ENCODE measurements around the gene SCEL.

Gene SCEL

DNA sequence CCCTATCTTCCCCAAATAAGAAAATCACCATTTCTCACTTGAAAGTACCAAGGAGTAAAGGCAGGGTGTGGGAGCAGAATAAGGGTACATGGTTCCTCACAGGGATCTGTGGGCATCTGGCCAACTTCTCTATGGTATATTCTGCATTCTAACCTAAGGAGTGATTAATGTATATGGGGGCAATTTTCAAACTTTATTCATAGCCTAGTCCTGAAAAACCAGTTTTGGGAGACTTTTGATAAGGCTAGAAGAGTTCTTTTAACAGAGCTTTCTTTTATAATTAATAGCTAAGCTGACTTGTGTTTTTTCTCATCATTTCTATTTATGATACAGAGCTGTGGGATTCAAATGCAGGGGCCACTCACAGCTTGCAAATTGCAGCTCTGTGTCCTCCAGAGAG is 852 bp downstream of the SCEL start:
- no peak overlapping the region for H3K27ac ChIP-seq (ENCODE audit: low read length)
- no peaks in the 10 kb centered on the region for H4K20me1 ChIP-seq (ENCODE audit: insufficient read depth, low read length)
- no peaks in the 10 kb centered on the region for H3K9me3 ChIP-seq (ENCODE audit: insufficient read depth, low read length)
- H3K4me1 ChIP-seq (ENCODE audit: low read length), result peaks cover 6% of the 10 kb centered on the region; the same call in 1 of the 2 replicates
- no peak overlapping the region for H3K4me3 ChIP-seq (ENCODE audit: low read length)
- H3K36me3 ChIP-seq (replicated peaks; ENCODE audit: low read depth, low read length), result no peaks in the 10 kb centered on the region
- H3K27me3 ChIP-seq (ENCODE audit: low read depth, low read length), result peaks cover 51% of the 10 kb centered on the region
- H3K79me2 ChIP-seq (ENCODE audit: low read length), result no peaks in the 10 kb centered on the region
- TF ChIP-seq, protein P1, sequence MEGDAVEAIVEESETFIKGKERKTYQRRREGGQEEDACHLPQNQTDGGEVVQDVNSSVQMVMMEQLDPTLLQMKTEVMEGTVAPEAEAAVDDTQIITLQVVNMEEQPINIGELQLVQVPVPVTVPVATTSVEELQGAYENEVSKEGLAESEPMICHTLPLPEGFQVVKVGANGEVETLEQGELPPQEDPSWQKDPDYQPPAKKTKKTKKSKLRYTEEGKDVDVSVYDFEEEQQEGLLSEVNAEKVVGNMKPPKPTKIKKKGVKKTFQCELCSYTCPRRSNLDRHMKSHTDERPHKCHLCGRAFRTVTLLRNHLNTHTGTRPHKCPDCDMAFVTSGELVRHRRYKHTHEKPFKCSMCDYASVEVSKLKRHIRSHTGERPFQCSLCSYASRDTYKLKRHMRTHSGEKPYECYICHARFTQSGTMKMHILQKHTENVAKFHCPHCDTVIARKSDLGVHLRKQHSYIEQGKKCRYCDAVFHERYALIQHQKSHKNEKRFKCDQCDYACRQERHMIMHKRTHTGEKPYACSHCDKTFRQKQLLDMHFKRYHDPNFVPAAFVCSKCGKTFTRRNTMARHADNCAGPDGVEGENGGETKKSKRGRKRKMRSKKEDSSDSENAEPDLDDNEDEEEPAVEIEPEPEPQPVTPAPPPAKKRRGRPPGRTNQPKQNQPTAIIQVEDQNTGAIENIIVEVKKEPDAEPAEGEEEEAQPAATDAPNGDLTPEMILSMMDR (IDR thresholded peaks at IDR 0.05; ENCODE audit: low read depth, low read length), result no peak
- TF ChIP-seq EZH2phosphoT487 (IDR thresholded peaks at IDR 0.05; ENCODE audit: low read depth), result no peak
- no peak overlapping the region for H3K9ac ChIP-seq (ENCODE audit: low read length)
- H3K4me2 ChIP-seq (ENCODE audit: low read length), result no peak overlapping the region
- no peak overlapping the region for H2AFZ ChIP-seq (ENCODE audit: low read depth, low read length)

DNA sequence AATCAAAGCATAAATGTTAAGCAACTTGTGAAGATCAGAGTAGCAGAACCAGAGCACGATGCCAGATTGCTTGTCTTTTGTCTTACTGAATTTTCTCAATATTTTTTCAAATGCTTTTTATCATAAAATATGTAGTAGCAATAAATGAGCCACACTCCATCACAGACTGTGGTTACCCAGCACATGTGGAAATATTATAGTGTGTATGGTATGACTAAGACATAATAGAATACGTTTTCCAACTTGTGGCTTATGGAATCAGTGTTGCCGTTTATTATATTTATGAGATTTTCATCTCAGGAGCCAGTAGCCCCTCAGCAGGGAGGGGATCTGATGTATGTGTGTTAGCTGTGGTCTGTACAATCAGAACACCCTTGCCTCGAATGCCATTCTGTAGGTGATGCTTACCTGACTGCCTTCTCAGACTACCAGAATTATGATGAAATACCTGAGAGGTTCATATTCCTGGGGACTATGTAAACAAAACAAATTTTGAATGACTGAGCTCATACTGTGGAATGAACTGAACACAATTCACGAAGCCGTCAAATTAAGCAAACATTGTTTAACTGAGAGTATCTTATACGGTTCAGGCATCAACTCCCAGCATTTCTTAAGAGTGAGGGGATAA is 1.9 kb downstream of the SCEL start:
- TF ChIP-seq, protein P1 (IDR thresholded peaks at IDR 0.05; ENCODE audit: low read depth, low read length), result no peak
- no peak for TF ChIP-seq EZH2phosphoT487 (IDR thresholded peaks at IDR 0.05; ENCODE audit: low read depth)
- Histone ChIP-seq H3K4me1 (ENCODE audit: low read length) (peaks cover 6% of the 10 kb centered on the region; the same call in 1 of the 2 replicates), H3K27me3 (ENCODE audit: low read depth, low read length) (peaks cover 51% of the 10 kb centered on the region), H3K27ac (ENCODE audit: low read length) (no peak overlapping the region), H3K9ac (ENCODE audit: low read length) (no peak overlapping the region), H3K9me3 (ENCODE audit: insufficient read depth, low read length) (no peaks in the 10 kb centered on the region), H4K20me1 (ENCODE audit: insufficient read depth, low read length) (no peaks in the 10 kb centered on the region), H3K36me3 (replicated peaks; ENCODE audit: low read depth, low read length) (no peaks in the 10 kb centered on the region), H3K79me2 (ENCODE audit: low read length) (no peaks in the 10 kb centered on the region), H3K4me2 (ENCODE audit: low read length) (no peak overlapping the region), H3K4me3 (ENCODE audit: low read length) (no peak overlapping the region), H2AFZ (ENCODE audit: low read depth, low read length) (no peak overlapping the region)

DNA sequence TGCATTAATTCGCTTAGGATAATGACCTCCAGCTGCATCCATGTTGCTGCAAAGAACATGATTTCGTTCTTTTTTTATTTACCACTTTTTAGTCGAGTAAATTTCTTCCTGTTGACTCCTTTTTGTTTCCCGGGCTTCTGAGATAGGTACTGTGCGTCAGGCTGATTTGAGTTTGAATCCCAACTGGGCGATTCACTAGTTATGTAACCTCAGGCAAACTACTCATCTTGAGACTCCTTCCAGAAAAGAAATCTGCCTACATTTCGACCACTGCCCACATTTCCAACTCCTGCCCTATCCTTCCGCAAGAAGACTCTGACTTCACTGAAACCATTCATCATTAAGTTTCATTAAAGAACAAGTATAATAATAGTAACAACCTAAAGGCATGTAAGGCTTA is 8.2 kb downstream of the SCEL start:
- peaks cover 12% of the 10 kb centered on the region for H3K4me1 ChIP-seq (ENCODE audit: low read length)
- H3K36me3 ChIP-seq (replicated peaks; ENCODE audit: low read depth, low read length), result no peaks in the 10 kb centered on the region
- no peak overlapping the region for H2AFZ ChIP-seq (ENCODE audit: low read depth, low read length)
- no peak overlapping the region for H3K27ac ChIP-seq (ENCODE audit: low read length)
- TF ChIP-seq, protein P1 (IDR thresholded peaks at IDR 0.05; ENCODE audit: low read depth, low read length), result no peak
- no peak for TF ChIP-seq EZH2phosphoT487 (IDR thresholded peaks at IDR 0.05; ENCODE audit: low read depth)
- no peaks in the 10 kb centered on the region for H3K9me3 ChIP-seq (ENCODE audit: insufficient read depth, low read length)
- H3K4me3 ChIP-seq (ENCODE audit: low read length), result no peak overlapping the region
- no peaks in the 10 kb centered on the region for H4K20me1 ChIP-seq (ENCODE audit: insufficient read depth, low read length)
- no peak overlapping the region for H3K4me2 ChIP-seq (ENCODE audit: low read length)
- peaks cover 34% of the 10 kb centered on the region for H3K27me3 ChIP-seq (ENCODE audit: low read depth, low read length)
- H3K9ac ChIP-seq (ENCODE audit: low read length), result no peak overlapping the region
- no peaks in the 10 kb centered on the region for H3K79me2 ChIP-seq (ENCODE audit: low read length)

DNA sequence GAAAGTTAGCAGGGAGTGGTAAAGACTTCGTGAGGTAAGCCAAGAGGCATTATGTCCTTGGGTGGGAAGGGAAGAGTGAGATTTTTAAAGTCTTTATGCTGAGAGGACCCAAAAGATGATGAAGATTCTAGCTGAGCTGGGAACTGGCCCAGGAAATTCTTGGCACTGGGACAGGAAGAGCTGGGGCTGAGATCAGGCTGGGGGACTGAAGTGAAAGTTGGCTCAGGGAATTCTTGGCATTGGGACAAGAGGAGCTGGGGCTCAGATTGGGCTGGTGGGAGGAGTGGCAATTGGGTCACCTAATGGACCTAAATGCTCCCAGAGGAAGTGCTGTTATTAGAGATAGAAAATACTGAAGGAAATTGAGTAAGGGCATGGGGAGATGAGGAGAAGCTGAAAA is 8.8 kb downstream of the SCEL start:
- H3K27me3 ChIP-seq (ENCODE audit: low read depth, low read length), result peaks cover 35% of the 10 kb centered on the region
- H3K4me3 ChIP-seq (ENCODE audit: low read length), result no peak overlapping the region
- H3K79me2 ChIP-seq (ENCODE audit: low read length), result no peaks in the 10 kb centered on the region
- no peaks in the 10 kb centered on the region for H3K9me3 ChIP-seq (ENCODE audit: insufficient read depth, low read length)
- H3K4me1 ChIP-seq (ENCODE audit: low read length), result peaks cover 12% of the 10 kb centered on the region
- H3K4me2 ChIP-seq (ENCODE audit: low read length), result peak overlapping the region; percentile 19
- H3K9ac ChIP-seq (ENCODE audit: low read length), result no peak overlapping the region
- no peak overlapping the region for H2AFZ ChIP-seq (ENCODE audit: low read depth, low read length)
- H3K36me3 ChIP-seq (replicated peaks; ENCODE audit: low read depth, low read length), result no peaks in the 10 kb centered on the region
- TF ChIP-seq, protein P1 (IDR thresholded peaks at IDR 0.05; ENCODE audit: low read depth, low read length), result no peak
- no peak for TF ChIP-seq EZH2phosphoT487 (IDR thresholded peaks at IDR 0.05; ENCODE audit: low read depth)
- no peaks in the 10 kb centered on the region for H4K20me1 ChIP-seq (ENCODE audit: insufficient read depth, low read length)
- H3K27ac ChIP-seq (ENCODE audit: low read length), result no peak overlapping the region

Data from OCI-LY3 (cell line).